Panc1 (cell line): Measurements from ENCODE around the gene LITAFD. TPM values are rescaled to one million over a fixed set of nuclear protein-coding genes. Genes with fewer than 3 reads are reported as not detected.

ENCODE experiments used
- ATAC-seq: fragments of 200-7000 bp; cut with Tn5 transposase; 2 replicates; pipeline ENCODE4 v1.9.1; 2020; ENCODE audit warnings: mild to moderate bottlenecking, moderate library complexity
- BruUV-seq: library from RNA; stranded (reverse); fragments of 400-500 nt; replicated peaks from 2 replicates; lab custom pipeline; 2021; lab: Mats Ljungman, UMichigan
- CTCF ChIA-PET: fragments of 300-600 bp; sonication (Branson Sonifier 250); formaldehyde crosslinking; loops from one replicate; lab custom pipeline; 2022; ENCODE audit warnings: antibody characterized with exemption; lab: Charles Lee
- POLR2A ChIA-PET: fragments of 300-600 bp; sonication (Branson Sonifier 250); formaldehyde crosslinking; loops from one replicate; lab custom pipeline; 2022; ENCODE audit warnings: antibody characterized with exemption; lab: Charles Lee
- DNase-seq: peaks from one replicate; pipeline ENCODE4 v3.0.0-alpha.2; 2010; ENCODE audit warnings: low read depth, low spot score
- H3K27ac ChIP-seq: 2 replicates; pipeline ENCODE4 v1.5.1; 2011; ENCODE audit warnings: mild to moderate bottlenecking, low read length, inconsistent platforms
- H3K27me3 ChIP-seq: fragments of 200-500 bp; sonication (Bioruptor generic); 2 replicates; pipeline ENCODE4 v1.6.0; 2014; ENCODE audit warnings: low read length, inconsistent platforms; ENCODE audit not compliant: control insufficient read depth, insufficient read depth
- H3K36me3 ChIP-seq: fragments of 200-500 bp; sonication (Bioruptor generic); 2 replicates; pipeline ENCODE4 v1.5.1; 2014; ENCODE audit warnings: inconsistent platforms, mild to moderate bottlenecking, low read length, moderate library complexity; ENCODE audit not compliant: control insufficient read depth, insufficient read depth
- H3K4me1 ChIP-seq: 2 replicates; pipeline ENCODE4 v1.5.1; 2011; ENCODE audit warnings: inconsistent platforms, mild to moderate bottlenecking, low read length, moderate library complexity; ENCODE audit not compliant: control insufficient read depth, insufficient read depth
- H3K4me3 ChIP-seq, 2 experiments: 2 replicates each; pipeline ENCODE4 v1.5.1; 2011 to 2012; ENCODE audit warnings: low read depth in 2 of 2, low read length in 2 of 2, mild to moderate bottlenecking in 2 of 2, inconsistent platforms in 1 of 2, moderate library complexity in 1 of 2
- H3K9me3 ChIP-seq: fragments of 200-500 bp; sonication (Bioruptor generic); 2 replicates; pipeline ENCODE4 v1.5.1; 2014; ENCODE audit warnings: low read depth, mild to moderate bottlenecking, inconsistent platforms, low read length, moderate library complexity; ENCODE audit not compliant: control insufficient read depth, insufficient read depth
- CTCF ChIP-seq: fragments of 450-650 bp; IDR thresholded peaks from 2 replicates; pipeline ENCODE4 v1.5.1; 2017; ENCODE audit warnings: mild to moderate bottlenecking
- POLR2AphosphoS5 ChIP-seq: IDR thresholded peaks from 2 replicates; pipeline ENCODE4 v1.6.1; 2012; ENCODE audit warnings: mild to moderate bottlenecking, low read depth, low read length, moderate library complexity
- REST ChIP-seq, 2 experiments: IDR thresholded peaks; 2 replicates each; pipeline ENCODE4 v1.6.1; 2011 to 2012; ENCODE audit warnings: low read depth in 2 of 2, control low read depth in 1 of 2, low read length in 1 of 2, mild to moderate bottlenecking in 1 of 2, moderate library complexity in 1 of 2; ENCODE audit not compliant: insufficient read depth in 1 of 2
- SIN3A ChIP-seq: IDR thresholded peaks from 2 replicates; pipeline ENCODE4 v1.6.1; 2012; ENCODE audit warnings: low read depth, mild to moderate bottlenecking, low read length, moderate library complexity, borderline replicate concordance; ENCODE audit not compliant: insufficient read depth
- TCF7L2 ChIP-seq: IDR thresholded peaks from 2 replicates; pipeline ENCODE4 v1.6.1; 2011; ENCODE audit warnings: mild to moderate bottlenecking, low read depth, low read length, inconsistent platforms
- in situ Hi-C: cut with HindIII; loops from 2 replicates; pipeline ENCODE4 v1.10.0; 2016; ENCODE audit warnings: low sequenced_read_pairs, low pct_unique_long_range_greater_than_20kb
- intact Hi-C: fragments of 100-400 bp; cut with micrococcal nuclease; formaldehyde crosslinking; loops from one replicate; pipeline ENCODE4 v1.10.0; 2022; ENCODE audit not compliant: unreplicated experiment
- total RNA-seq: library from RNA; stranded (reverse); gene quantifications from one replicate; pipeline ENCODE4 v1.2.1, GENCODE V29; 2021; ENCODE audit not compliant: unreplicated experiment

The LITAFD gene
- total RNA-seq, 1 experiment from 2014 or later: not detected

GRCh38 chr16:8854298-8854948, 27.7 kb upstream of the LITAFD start:
- POLR2A ChIA-PET: interaction anchor here (0.6 kb wide), 1 partner anchor 14 kb away, joined by 4 read pairs; the partner anchor contains the start of gene CARHSP1
- Histone ChIP-seq H3K4me1 (peaks cover 31% of the 10 kb centered on the region), H3K4me3 (no peak overlapping the region), H3K36me3 (peaks cover 2% of the 10 kb centered on the region; the same call in 1 of the 2 replicates), H3K9me3 (no peaks in the 10 kb centered on the region), H3K27me3 (no peaks in the 10 kb centered on the region), H3K27ac (no peak overlapping the region)
- BruUV-seq: no TSS peak
- DNase-seq (no peak), ATAC-seq (no peak)
- in situ Hi-C loops: no loop called here
- TF ChIP-seq TCF7L2 (no peak), REST (IDR thresholded peaks at IDR 0.05; ENCODE audit: insufficient read depth in 1 of 2, low read depth in 2 of 2, low read length in 1 of 2) (no peak), POLR2AphosphoS5 (no peak; the same call in 1 of the 2 replicates), SIN3A (no peak), CTCF (no peak)
- intact Hi-C loops: no loop called here
- CTCF ChIA-PET: interaction anchor here (1.1 kb wide), 1 partner anchor 17 kb away, joined by 9 read pairs; no protein-coding TSS in a partner anchor

- BruUV-seq: no TSS peak
- TF ChIP-seq POLR2AphosphoS5 (0 out of 2 replicates have a peak, but pooled peaks have one; percentile 11), TCF7L2 (no peak), CTCF (no peak; the same call in 1 of the 2 replicates), REST (IDR thresholded peaks at IDR 0.05; ENCODE audit: insufficient read depth in 1 of 2, low read depth in 2 of 2, low read length in 1 of 2) (no peak)
- Histone ChIP-seq H3K27ac (no peak overlapping the region), H3K36me3 (peaks cover 2% of the 10 kb centered on the region; the same call in 1 of the 2 replicates), H3K27me3 (no peaks in the 10 kb centered on the region), H3K4me1 (peaks cover 28% of the 10 kb centered on the region), H3K4me3 (no peak overlapping the region), H3K9me3 (no peaks in the 10 kb centered on the region)
- ATAC-seq: 0 out of 2 replicates have a peak, but pooled peaks have one; percentile 4
- POLR2A ChIA-PET: interaction anchor here (0.6 kb wide), 1 partner anchor 112 kb away, joined by 5 read pairs; no protein-coding TSS in a partner anchor
- intact Hi-C loops (no loop called here), in situ Hi-C loops (no loop called here)
- CTCF ChIA-PET: interaction anchor here (0.9 to 1.2 kb wide), 2 partner anchors 9 to 10 kb away, joined by 4 to 5 read pairs; no protein-coding TSS in a partner anchor
- DNase-seq: no peak
Measured at GRCh38 chr16:8855051-8855786, 26.9 kb upstream of the LITAFD start.
